WTC11 (cell line): ENCODE results near the gene TESK2. TPM values are rescaled to one million over a fixed set of nuclear protein-coding genes. Genes with fewer than 3 reads are reported as not detected.
A peak's percentile ranks its signal among the peaks of the same experiment; 100 is the strongest.

Experiments used
- ATAC-seq: fragments of 200-7000 bp; cut with Tn5 transposase; 2 replicates; pipeline ENCODE4 v1.10.0; 2021; ENCODE audit warnings: mild to moderate bottlenecking, moderate library complexity
- Bru-seq: library from RNA; stranded (reverse); fragments of 400-500 nt; gene quantifications from one replicate; lab custom pipeline; 2021; lab: Mats Ljungman, UMichigan
- CTCF ChIA-PET: fragments of 300-600 bp; sonication (Branson Sonifier 250); formaldehyde crosslinking; loops from one replicate; lab custom pipeline; 2021; ENCODE audit warnings: antibody characterized with exemption; lab: Charles Lee
- POLR2A ChIA-PET: fragments of 350-600 bp; sonication (Branson Sonifier 250); formaldehyde crosslinking; loops from one replicate; lab custom pipeline; 2021; ENCODE audit warnings: antibody characterized with exemption; lab: Charles Lee
- DNase-seq: peaks from one replicate; pipeline ENCODE4 v3.0.0; 2021; ENCODE audit warnings: low spot score
- H3K27ac Mint-ChIP-seq: 2 replicates; pipeline ENCODE4 v1.8.0; 2021; ENCODE audit warnings: mixed read lengths
- H3K27me3 Mint-ChIP-seq: 2 replicates; pipeline ENCODE4 v1.8.0; 2021; ENCODE audit warnings: low read depth, mild to moderate bottlenecking, moderate library complexity, mixed read lengths
- H3K36me3 Mint-ChIP-seq: 2 replicates; pipeline ENCODE4 v1.8.0; 2021; ENCODE audit warnings: mixed read lengths
- H3K4me1 Mint-ChIP-seq: 2 replicates; pipeline ENCODE4 v1.8.0; 2022; ENCODE audit warnings: mixed read lengths
- H3K4me3 Mint-ChIP-seq: 2 replicates; pipeline ENCODE4 v1.8.0; 2021; ENCODE audit warnings: mild to moderate bottlenecking, moderate library complexity, mixed read lengths
- H3K9me3 Mint-ChIP-seq: 2 replicates; pipeline ENCODE4 v1.8.0; 2021; ENCODE audit warnings: mixed read lengths
- E2F4 ChIP-seq: sonication (generic); formaldehyde crosslinking; IDR thresholded peaks from 2 replicates; pipeline ENCODE4 v1.8.1; 2022; ENCODE audit warnings: low read depth, mild to moderate bottlenecking, moderate library complexity, missing genetic modification reagents, borderline replicate concordance
- ELF4 ChIP-seq: sonication (generic); formaldehyde crosslinking; IDR thresholded peaks from 2 replicates; pipeline ENCODE4 v1.8.1; 2022; ENCODE audit warnings: low read depth, mild to moderate bottlenecking, moderate library complexity, missing genetic modification reagents
- EMX1 ChIP-seq: fragments of 250-450 bp; sonication (Bioruptor Pico); IDR thresholded peaks from 2 replicates; pipeline ENCODE4 v1.8.0; 2021; ENCODE audit warnings: mild to moderate bottlenecking
- ESRRA ChIP-seq: sonication (generic); formaldehyde crosslinking; IDR thresholded peaks from 2 replicates; pipeline ENCODE4 v1.8.1; 2022; ENCODE audit warnings: mild to moderate bottlenecking, missing genetic modification reagents, borderline replicate concordance
- FOXJ3 ChIP-seq: sonication (generic); formaldehyde crosslinking; IDR thresholded peaks from 2 replicates; pipeline ENCODE4 v1.9.0; 2021; ENCODE audit warnings: missing genetic modification reagents, mild to moderate bottlenecking, borderline replicate concordance
- GABPB1 ChIP-seq: sonication (generic); formaldehyde crosslinking; IDR thresholded peaks from 2 replicates; pipeline ENCODE4 v1.8.1; 2023; ENCODE audit warnings: mild to moderate bottlenecking, missing genetic modification reagents
- IRF2 ChIP-seq: sonication (generic); formaldehyde crosslinking; IDR thresholded peaks from 2 replicates; pipeline ENCODE4 v1.8.0; 2022; ENCODE audit warnings: low read depth, missing genetic modification reagents, borderline replicate concordance
- JAZF1 ChIP-seq: fragments of 250-450 bp; sonication (Bioruptor Pico); IDR thresholded peaks from 2 replicates; pipeline ENCODE4 v1.9.0; 2021; ENCODE audit warnings: moderate library complexity, mild to moderate bottlenecking, inconsistent platforms
- MYBL2 ChIP-seq: sonication (generic); formaldehyde crosslinking; IDR thresholded peaks from 2 replicates; pipeline ENCODE4 v1.8.1; 2023; ENCODE audit warnings: mild to moderate bottlenecking, moderate library complexity, missing genetic modification reagents
- PRDM15 ChIP-seq: sonication (generic); formaldehyde crosslinking; IDR thresholded peaks from 2 replicates; pipeline ENCODE4 v1.8.0; 2022; ENCODE audit warnings: missing genetic modification reagents
- PRRX2 ChIP-seq: fragments of 250-450 bp; sonication (Bioruptor Pico); IDR thresholded peaks from 2 replicates; pipeline ENCODE4 v1.8.0; 2021; ENCODE audit warnings: mild to moderate bottlenecking
- RELA ChIP-seq: sonication (generic); formaldehyde crosslinking; IDR thresholded peaks from 2 replicates; pipeline ENCODE4 v1.8.1; 2022; ENCODE audit warnings: missing genetic modification reagents, mild to moderate bottlenecking, borderline replicate concordance
- SMAD4 ChIP-seq: sonication (generic); formaldehyde crosslinking; IDR thresholded peaks from 2 replicates; pipeline ENCODE4 v1.8.0; 2022; ENCODE audit warnings: mild to moderate bottlenecking, missing genetic modification reagents
- TEAD1 ChIP-seq: sonication (generic); formaldehyde crosslinking; IDR thresholded peaks from 2 replicates; pipeline ENCODE4 v1.8.0; 2022; ENCODE audit warnings: mild to moderate bottlenecking, missing genetic modification reagents
- TP53 ChIP-seq: sonication (generic); formaldehyde crosslinking; IDR thresholded peaks from 2 replicates; pipeline ENCODE4 v1.8.1; 2023; ENCODE audit warnings: mild to moderate bottlenecking, missing genetic modification reagents
- ZBTB21 ChIP-seq: sonication (generic); formaldehyde crosslinking; IDR thresholded peaks from 2 replicates; pipeline ENCODE4 v1.8.1; 2023; ENCODE audit warnings: mild to moderate bottlenecking, missing genetic modification reagents, borderline replicate concordance
- ZBTB43 ChIP-seq: sonication (generic); formaldehyde crosslinking; IDR thresholded peaks from 2 replicates; pipeline ENCODE4 v1.8.1; 2023; ENCODE audit warnings: mild to moderate bottlenecking, missing genetic modification reagents
- ZMAT4 ChIP-seq: fragments of 250-450 bp; sonication (Bioruptor Pico); IDR thresholded peaks from 2 replicates; pipeline ENCODE4 v1.9.0; 2021; ENCODE audit warnings: mild to moderate bottlenecking
- ZNF138 ChIP-seq: sonication (generic); formaldehyde crosslinking; conservative IDR thresholded peaks from 2 replicates; pipeline ENCODE4 v1.8.1; 2022; ENCODE audit warnings: mild to moderate bottlenecking, moderate library complexity, missing genetic modification reagents
- ZNF219 ChIP-seq: sonication (generic); formaldehyde crosslinking; IDR thresholded peaks from 2 replicates; pipeline ENCODE4 v1.8.0; 2023; ENCODE audit warnings: missing genetic modification reagents, mild to moderate bottlenecking, borderline replicate concordance
- ZNF281 ChIP-seq: sonication (generic); formaldehyde crosslinking; IDR thresholded peaks from 2 replicates; pipeline ENCODE4 v1.8.0; 2023; ENCODE audit warnings: mild to moderate bottlenecking, missing genetic modification reagents
- ZNF396 ChIP-seq: fragments of 250-450 bp; sonication (Bioruptor Pico); IDR thresholded peaks from 2 replicates; pipeline ENCODE4 v1.8.0; 2021; ENCODE audit warnings: mild to moderate bottlenecking, moderate library complexity, borderline replicate concordance
- ZNF512 ChIP-seq: sonication (generic); formaldehyde crosslinking; IDR thresholded peaks from 2 replicates; pipeline ENCODE4 v1.8.1; 2022; ENCODE audit warnings: missing genetic modification reagents, borderline replicate concordance
- ZNF671 ChIP-seq: fragments of 250-450 bp; sonication (Bioruptor Pico); IDR thresholded peaks from 2 replicates; pipeline ENCODE4 v1.8.0; 2021; ENCODE audit warnings: mild to moderate bottlenecking
- long read RNA-seq, 3 experiments: library from RNA in 1 of 3; library from capped mRNA in 1 of 3; library from polyadenylated mRNA in 1 of 3; unstranded in 2 of 3; stranded (forward) in 1 of 3; transcript quantifications; one replicate each; pipeline ENCODE4 v2.0.0, GENCODE V29; 2021
- total RNA-seq: library from RNA; stranded (reverse); gene quantifications from 3 replicates; pipeline ENCODE4 v1.2.3, GENCODE V29; 2021

The TESK2 gene
- total RNA-seq, result 13.1 to 14.2 TPM (median 13.3 TPM) in 3 replicates
- Bru-seq, nascent RNA, result percentile 55 among the genes with signal in this experiment
- long read RNA-seq, experiment 1, transcript TESK2-202 (11 exons, 3,074 nt), result major isoform, 20 of 38 reads
- long read RNA-seq, experiment 1, partial matches to known transcripts, result 5 of 38 reads
- long read RNA-seq, experiment 1, other reads (novel, unspliced or antisense), result 13 of 38 reads
- long read RNA-seq, experiment 2, partial matches to known transcripts, result 3 of 12 reads
- long read RNA-seq, experiment 2, other reads (novel, unspliced or antisense), result 5 of 12 reads
- long read RNA-seq, experiment 3, partial matches to known transcripts, result 1 of 3 reads
- long read RNA-seq, experiment 3, other reads (novel, unspliced or antisense), result 1 of 3 reads

- ChIA-PET CTCF (interaction anchor here (1.1 to 8.3 kb wide), 14 partner anchors 8 to 480 kb away, joined by 3 to 170 read pairs (median 7); partner anchors contain the start of genes CCDC163, MMACHC, MUTYH and TOE1), POLR2A (interaction anchor here (0.6 to 2.2 kb wide), 6 partner anchors 10 to 188 kb away, joined by 3 to 14 read pairs (median 8); partner anchors contain the start of genes CCDC163, HPDL, MMACHC and MUTYH)
- ATAC-seq, result peak; percentile 95
- Mint-ChIP-seq H3K9me3 (no peaks in the 10 kb centered on the region), H3K36me3 (peaks cover under 1% of the 10 kb centered on the region; the same call in 1 of the 2 replicates), H3K4me3 (no peak within 1 kb of the TSS), H3K4me1 (peaks cover 5% of the 10 kb centered on the region; the same call in 1 of the 2 replicates), H3K27ac (no peak within 1 kb of the TSS), H3K27me3 (no peaks in the 10 kb centered on the region)
- peak; percentile 98 for DNase-seq
- no peak for TF ChIP-seq FOXJ3 (CRISPR knock-in tag)
- no peak for TF ChIP-seq ZNF219 (CRISPR knock-in tag)
- no peak for TF ChIP-seq ZNF396 (CRISPR knock-in tag)
- no peak for TF ChIP-seq SMAD4 (CRISPR knock-in tag)
- no peak for TF ChIP-seq PRDM15 (CRISPR knock-in tag)
- no peak for TF ChIP-seq PRRX2
- 0 out of 2 replicates have a peak, but pooled peaks have one; percentile 54 for TF ChIP-seq E2F4 (CRISPR knock-in tag)
- no peak for TF ChIP-seq ZBTB21 (CRISPR knock-in tag)
- TF ChIP-seq ZNF138 (CRISPR knock-in tag), result no peak
- TF ChIP-seq JAZF1 (CRISPR knock-in tag), result no peak
- TF ChIP-seq IRF2 (CRISPR knock-in tag), result no peak
- TF ChIP-seq ZNF671 (CRISPR knock-in tag), result no peak
- TF ChIP-seq GABPB1 (CRISPR knock-in tag), result 0 out of 2 replicates have a peak, but pooled peaks have one; percentile 46
- TF ChIP-seq ELF4, result no peak
- TF ChIP-seq EMX1 (CRISPR knock-in tag), result no peak
- TF ChIP-seq ZNF281 (CRISPR knock-in tag), result 0 out of 2 replicates have a peak, but pooled peaks have one; percentile 40
- TF ChIP-seq RELA (CRISPR knock-in tag), result no peak
- peak; percentile 69; the same call in 1 of the 2 replicates for TF ChIP-seq MYBL2
- TF ChIP-seq ZMAT4 (CRISPR knock-in tag), result no peak
- TF ChIP-seq TEAD1 (CRISPR knock-in tag), result 0 out of 2 replicates have a peak, but pooled peaks have one; percentile 40
- peak; percentile 40; the same call in 1 of the 2 replicates for TF ChIP-seq ESRRA
- TF ChIP-seq ZNF512, result no peak
- 0 out of 2 replicates have a peak, but pooled peaks have one; percentile 66 for TF ChIP-seq ZBTB43
- no peak for TF ChIP-seq TP53 (CRISPR knock-in tag)
Observed at GRCh38 chr1:45490626-45491486, at the start of gene TESK2. TESK2 (minus strand) TSS chr1:45491163; CDS start chr1:45457785, 33,378 bp downstream.
